GM12891 (cell line): Measurements from ENCODE around the gene KRTAP23-1.

Experiments
- DNase-seq: peaks from one replicate; pipeline ENCODE4 v3.0.0; 2011; ENCODE audit warnings: low spot score; ENCODE audit not compliant: insufficient read length
- FAIRE-seq: peaks from 2 replicates; lab custom pipeline; 2011; peaks lifted over from hg19 to GRCh38; lab: Jason Lieb, UNC
- PAX5 ChIP-seq: IDR thresholded peaks from 2 replicates; pipeline ENCODE4 v1.6.1; 2011; ENCODE audit warnings: low read length, moderate library complexity, mild to moderate bottlenecking; ENCODE audit not compliant: insufficient read depth, severe bottlenecking
- POLR2A ChIP-seq: IDR thresholded peaks from 2 replicates; pipeline ENCODE4 v1.6.1; 2011; ENCODE audit warnings: low read depth, low read length, control low read depth
- POLR2AphosphoS5 ChIP-seq: IDR thresholded peaks from 2 replicates; pipeline ENCODE4 v1.6.1; 2011; ENCODE audit warnings: low read depth, low read length, control low read depth
- POU2F2 ChIP-seq: IDR thresholded peaks from 2 replicates; pipeline ENCODE4 v1.6.1; 2011; ENCODE audit warnings: low read depth, mild to moderate bottlenecking, control low read depth, low read length, moderate library complexity
- SPI1 ChIP-seq: IDR thresholded peaks from 2 replicates; pipeline ENCODE4 v1.6.1; 2011; ENCODE audit warnings: low read depth, low read length, control low read depth
- TAF1 ChIP-seq: IDR thresholded peaks from 2 replicates; pipeline ENCODE4 v1.6.1; 2011; ENCODE audit warnings: low read depth, low read length, control low read depth

Gene KRTAP23-1

DNA sequence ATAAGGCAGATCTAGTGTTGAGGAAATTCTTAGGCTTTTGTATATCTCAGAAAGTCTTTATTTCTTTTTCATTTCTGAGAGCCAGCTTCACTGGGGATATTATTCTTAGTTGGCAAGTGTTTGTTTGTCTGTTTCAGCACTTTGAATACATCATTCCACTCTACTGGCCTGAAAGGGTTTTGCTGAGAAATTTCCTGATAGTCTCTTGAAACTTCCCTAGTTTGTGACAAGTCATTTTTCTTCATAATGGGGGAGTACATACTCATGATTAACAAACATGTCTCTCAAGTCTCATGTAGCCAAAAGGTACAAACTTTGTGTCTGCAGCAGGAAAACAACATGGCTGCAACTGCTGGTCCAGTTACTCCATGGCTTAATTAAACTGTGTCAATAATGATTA, 22.0 kb downstream of the KRTAP23-1 start:
- FAIRE-seq (no peak), DNase-seq (no peak)
- TF ChIP-seq SPI1 = no peak
- no peak for TF ChIP-seq TAF1

DNA sequence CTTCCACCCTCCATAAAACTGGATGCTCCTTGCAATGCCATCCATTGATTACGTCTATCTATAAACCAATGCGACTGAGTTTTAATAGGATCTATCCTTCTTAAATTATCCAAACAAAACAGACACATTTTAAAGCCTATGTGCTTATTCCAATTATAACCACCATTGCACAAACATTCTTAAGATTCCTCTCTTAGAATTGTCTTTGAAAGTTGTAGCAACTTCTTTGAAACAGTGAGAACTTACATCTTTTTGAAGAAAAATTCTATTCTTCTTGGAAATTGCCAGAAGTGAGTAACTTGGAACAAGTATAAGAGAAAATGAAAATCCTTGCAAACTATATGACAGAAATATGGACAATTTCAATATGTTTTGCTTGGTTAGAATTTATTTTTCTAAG, 28.2 kb downstream of the KRTAP23-1 start, which contains the start of gene KRTAP26-1:
KRTAP26-1 (minus strand) TSS at position 101 of the 400 bp plus-strand sequence. CDS start 280 bp downstream, outside the sequence.
- DNase-seq (no peak), FAIRE-seq (no peak)
- TF ChIP-seq POLR2AphosphoS5 = no peak
- no peak for TF ChIP-seq TAF1

DNA sequence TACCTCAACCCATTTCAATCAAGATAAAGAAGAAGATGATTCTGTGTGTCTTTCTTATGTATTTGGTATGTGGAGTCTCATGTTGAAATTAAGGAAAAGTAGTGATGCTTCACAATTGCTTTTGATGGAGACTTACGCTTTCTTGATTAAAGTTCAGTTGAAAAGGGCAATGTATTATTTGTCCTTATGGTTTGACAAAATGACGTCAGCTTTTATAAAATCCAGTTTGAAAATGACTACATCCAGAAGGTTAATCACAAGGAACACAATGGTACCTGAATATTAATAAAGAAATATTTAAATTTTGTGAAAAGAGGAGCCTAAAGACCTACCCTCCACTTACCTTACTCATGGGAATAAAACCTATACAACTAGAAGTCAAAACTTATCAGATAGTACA, 32.7 kb downstream of the KRTAP23-1 start:
- no peak for TF ChIP-seq SPI1
- no peak for FAIRE-seq
- DNase-seq = no peak

DNA sequence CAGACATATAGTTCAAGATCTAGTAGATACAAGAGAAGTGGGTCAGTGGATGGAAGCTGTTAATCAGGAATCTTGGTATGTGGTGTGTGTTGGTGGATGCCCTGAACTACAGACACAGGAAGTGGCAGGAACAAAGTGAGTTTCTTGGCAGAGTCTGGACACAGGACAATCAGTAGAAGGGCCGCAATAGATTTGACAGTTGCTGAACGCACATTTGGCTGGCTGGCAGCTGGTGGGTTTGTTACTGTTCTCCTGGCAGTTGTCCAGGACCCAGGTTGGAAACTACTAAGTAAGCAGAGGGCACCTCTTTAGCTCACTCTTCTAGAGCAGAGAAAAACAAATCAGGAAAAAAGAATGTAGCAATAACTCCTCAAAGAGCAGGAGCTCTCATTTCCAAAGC, 41.5 kb downstream of the KRTAP23-1 start:
- FAIRE-seq (no peak), DNase-seq (no peak)
- no peak for TF ChIP-seq SPI1
- TF ChIP-seq PAX5 = no peak
- no peak for TF ChIP-seq TAF1
- no peak for TF ChIP-seq POLR2A
- TF ChIP-seq POU2F2 = no peak
- no peak for TF ChIP-seq POLR2AphosphoS5

DNA sequence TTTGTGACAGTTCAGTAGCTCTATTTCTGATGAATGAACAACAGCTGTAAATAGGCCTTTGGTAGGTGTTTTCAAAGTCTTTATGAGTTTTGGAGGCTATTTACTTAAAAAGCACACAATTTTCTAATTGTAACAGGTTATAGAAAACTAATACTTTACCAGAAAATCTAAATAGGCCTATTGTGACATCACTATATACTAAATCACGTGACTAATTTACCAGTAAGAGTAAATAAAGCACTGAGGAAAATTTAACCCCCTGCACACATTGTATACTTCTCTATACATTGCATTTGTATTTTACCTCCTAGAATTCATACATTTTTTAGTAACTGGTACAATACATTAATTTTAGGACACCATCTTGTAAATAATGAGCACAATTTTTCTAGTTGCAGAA, 43.3 kb downstream of the KRTAP23-1 start:
- DNase-seq (no peak), FAIRE-seq (no peak)

More for the DNA sequence above, 43.3 kb downstream of the KRTAP23-1 start:
- no peak for TF ChIP-seq POU2F2
- no peak for TF ChIP-seq POLR2AphosphoS5
- no peak for TF ChIP-seq TAF1
- no peak for TF ChIP-seq SPI1
- no peak for TF ChIP-seq PAX5
- no peak for TF ChIP-seq POLR2A
